ENCODE results near the gene QPCT.
A peak's percentile ranks its signal among the peaks of the same experiment; 100 is the strongest.
"Not testable (repeated sequence)": the region's sequence is repeated elsewhere in the genome, so short reads cannot be mapped to it uniquely, and the experiment has no call there.

The QPCT gene

DNA sequence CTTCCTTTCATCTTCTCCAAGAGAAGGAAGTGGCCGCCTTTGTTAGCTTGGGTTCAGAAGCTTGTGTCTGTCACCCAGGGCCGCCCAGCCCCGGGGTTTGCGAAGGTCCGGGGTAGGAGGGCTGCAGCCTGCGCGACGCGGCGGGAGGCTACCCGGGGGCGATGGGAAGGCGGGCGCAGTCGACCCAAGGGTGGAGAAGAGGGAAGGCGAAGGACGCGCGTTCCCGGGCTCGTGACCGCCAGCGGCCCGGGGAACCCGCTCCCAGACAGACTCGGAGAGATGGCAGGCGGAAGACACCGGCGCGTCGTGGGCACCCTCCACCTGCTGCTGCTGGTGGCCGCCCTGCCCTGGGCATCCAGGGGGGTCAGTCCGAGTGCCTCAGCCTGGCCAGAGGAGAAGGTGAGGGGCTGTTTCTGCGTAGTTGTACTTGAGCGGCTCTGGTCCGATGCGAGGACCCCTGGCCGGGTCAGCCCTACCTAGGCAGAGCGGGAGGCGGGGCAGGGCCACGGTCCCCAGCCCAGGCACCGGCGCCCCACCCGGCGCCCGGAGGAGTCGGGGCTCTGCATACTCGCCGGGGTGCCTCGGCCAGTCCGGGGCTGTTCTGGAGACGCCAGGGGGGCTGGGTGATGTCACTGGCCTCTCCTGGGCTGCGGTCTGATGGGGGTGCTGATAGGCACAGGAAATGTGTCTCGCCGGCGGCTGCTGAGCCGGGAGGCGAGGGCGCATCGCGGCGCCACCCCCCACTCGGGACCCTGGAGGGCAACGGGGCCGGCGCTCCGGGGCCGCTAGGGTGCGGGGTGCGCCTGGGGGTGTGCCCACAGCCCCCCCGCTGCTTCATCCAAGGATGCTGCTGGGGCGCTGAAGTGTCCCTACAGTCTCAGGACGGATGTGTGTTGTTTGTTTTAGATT, at the start of gene QPCT:
Gene QPCT, plus strand, starts transcription at position 178 of the 909 bp plus-strand sequence. Its CDS starts 102 bp downstream, at position 280.
- DNase-seq: no peak

DNA sequence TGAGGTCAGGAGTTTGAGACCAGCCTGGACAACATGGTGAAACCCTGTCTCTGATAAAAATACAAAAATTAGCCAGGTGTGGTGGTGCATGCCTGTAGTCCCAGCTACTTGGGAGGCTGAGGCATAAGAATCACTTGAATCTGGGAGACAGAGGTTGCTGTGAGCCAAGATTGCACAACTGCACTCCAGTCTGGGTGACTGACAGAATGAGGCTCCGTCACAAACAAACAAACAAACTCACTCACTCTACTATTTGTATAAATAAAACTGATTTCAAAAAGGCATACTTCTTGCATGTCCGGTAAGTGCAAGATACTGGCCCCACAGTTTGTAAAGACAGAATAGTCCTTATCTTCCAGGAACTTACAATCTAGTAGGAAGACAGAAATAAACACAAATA, 49.6 kb upstream of the QPCT start:
- not testable (repeated sequence) for DNase-seq

DNA sequence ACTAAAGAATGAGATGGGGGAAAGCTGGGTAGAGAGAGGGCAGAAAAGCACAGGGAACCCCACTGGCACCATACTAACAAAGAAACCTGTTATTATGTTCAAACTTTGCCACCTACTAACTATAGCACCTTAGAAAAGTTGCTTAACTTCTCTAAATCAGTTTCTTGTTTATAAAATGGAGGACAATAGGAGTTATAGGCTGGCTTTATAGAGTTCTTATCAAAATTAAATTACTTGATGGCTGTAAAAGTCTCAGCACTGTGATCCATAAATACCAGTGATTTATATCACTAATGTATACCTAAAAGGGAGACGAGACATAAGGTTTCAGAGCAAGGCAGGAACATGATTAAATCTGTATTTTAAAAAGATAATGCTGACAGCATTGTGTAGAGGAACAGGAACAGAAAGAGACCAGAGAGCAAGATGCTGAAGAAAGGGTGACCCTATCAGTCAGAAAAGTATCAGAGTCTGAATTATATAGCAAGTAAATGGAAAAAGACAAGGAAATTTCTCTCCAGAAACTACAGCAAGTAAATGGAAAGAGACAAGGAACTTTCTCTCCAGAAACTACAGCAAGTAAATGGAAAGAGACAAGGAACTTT, 48.9 kb upstream of the QPCT start:
- DNase-seq: no peak

DNA sequence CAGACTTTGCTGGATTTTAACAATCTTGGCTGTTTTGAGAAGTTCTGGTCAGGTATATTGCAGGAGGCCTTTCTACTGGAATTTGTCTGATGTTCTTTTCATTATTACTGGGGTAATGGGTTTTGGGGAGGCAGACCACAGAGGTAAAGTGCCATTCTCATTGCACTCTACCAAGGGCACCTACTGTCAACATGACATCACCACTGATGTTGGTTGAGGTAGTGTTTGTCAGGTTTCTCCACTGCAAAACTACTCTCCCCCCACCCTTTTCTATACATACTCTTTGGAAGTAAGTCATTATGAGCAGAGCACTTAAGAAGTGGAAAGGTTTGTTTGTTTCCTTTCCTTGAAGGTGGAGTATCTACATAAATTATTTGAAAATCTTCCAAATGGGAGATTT, 46.8 kb upstream of the QPCT start:
- DNase-seq: no peak

DNA sequence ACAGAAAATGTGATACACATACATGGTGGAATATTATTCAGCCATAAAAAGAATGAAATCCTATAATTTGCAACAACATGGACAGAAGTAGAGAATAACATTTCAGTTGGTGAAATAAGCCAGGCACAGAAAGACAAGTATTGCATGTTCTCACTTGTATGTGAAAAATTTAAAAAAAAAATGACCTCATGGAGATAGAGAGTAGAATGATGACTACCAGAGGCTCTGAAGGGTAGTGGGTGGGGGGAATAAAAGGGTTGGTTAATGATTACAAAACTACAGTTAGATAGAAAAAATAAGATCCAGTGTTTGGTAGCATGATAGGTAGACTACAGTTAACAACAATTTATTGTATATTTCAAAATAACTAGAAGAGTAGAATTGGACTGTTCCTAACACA, 44.3 kb upstream of the QPCT start:
- DNase-seq: no peak

GRCh38 chr2:37300578-37300977, 43.9 kb upstream of the QPCT start:
- no peak for DNase-seq

DNA sequence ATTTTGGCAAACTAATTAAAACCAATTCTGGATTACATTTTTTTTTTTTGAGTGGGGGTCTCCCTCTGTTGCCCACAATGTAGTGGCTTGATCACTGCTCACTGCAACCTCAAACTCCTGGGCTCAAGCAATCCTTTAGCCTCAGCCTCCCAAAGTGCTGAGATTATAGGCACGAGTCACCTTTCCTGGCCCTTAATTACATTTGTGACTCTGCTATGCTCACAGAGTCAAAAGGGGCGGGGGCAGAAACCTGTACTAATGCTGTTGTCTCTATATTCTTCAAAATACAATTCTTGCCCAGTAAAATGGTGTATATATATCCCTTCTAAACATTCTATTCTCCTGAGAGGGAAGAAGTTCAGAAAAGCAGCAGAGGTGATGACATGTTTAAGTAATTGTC, 43.0 kb upstream of the QPCT start:
- DNase-seq: no peak

GRCh38 chr2:37302701-37303252, 41.7 kb upstream of the QPCT start:
- no peak for DNase-seq

DNA sequence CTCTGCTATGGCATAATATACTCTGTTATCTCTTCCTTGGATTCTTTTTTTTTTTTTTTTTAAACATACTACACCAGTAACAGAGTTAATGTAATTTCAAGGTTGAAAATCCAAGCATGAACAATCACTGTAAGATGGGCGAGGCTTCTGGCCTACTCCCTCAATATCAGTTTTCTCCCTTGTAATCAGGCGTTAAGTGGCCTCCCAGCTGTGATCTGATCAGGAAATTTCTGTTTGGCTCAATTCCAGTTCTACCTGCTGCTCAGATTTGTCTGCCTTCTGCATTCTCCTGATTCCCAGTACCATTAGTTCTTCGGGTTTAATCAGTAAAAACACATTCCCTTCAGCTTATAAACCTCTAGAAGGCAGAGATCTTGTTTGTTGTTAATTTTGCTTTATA, 38.4 kb upstream of the QPCT start:
- DNase-seq: peak; percentile 97

DNA sequence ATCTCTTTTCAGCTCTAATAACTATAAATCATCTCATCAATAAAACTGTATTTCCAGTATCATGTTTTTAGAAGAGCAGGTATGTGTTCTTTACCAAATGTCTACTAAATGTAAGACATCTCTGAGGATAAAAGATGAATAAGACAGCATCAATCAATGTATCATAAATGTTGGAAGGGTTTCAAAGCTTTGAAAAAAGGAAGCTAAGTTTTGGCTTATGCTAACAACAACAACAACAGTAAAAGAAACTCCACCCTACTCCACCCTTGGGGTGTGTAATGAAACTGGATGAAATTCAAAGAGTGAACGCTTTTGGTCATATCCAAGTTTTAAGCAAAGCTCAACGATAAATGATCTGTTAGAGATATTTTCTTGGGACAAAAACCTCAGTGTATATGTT, 36.9 kb upstream of the QPCT start:
- DNase-seq: no peak

- no peak for DNase-seq
These were observed 29.1 kb upstream of the QPCT start for GRCh38 chr2:37315364-37315763.

DNA sequence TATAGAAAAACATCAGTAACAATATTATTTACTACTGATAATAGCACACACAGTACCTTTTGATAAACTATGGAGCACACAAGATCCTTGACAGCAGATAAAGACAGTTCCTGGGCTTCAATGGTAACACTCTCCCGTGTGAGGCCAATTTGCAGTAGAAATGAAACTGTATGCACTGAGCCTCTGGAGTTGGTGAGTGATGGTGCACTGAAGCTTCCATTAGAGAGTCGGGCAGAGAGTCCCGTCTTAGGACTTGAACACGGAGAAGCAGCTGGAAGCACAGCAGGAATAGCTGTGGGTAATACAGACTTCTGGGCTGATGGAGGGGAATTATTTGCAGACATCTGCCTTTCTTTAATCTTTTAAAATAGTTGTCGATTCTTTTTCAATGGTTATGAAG, 28.2 kb upstream of the QPCT start:
- DNase-seq: no peak

DNA sequence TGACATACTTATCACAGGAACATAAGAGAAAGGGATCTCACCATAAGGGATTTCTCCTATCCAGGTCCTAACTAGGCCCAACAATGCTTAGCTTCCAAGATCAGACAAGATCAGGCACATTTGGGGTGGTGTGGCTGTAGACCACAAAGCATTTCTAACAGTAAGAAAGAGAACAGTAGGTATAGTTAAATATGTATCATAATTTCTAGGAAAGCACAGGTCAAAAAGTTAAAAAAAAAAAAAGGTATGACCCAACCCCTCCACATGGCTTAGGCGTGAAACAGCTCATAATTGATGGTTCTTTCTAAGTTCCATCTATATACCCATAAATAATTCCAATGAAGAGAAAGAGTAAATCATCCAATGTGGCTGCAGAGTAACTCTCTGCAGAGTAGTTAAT, 26.7 kb upstream of the QPCT start:
- no peak for DNase-seq

DNA sequence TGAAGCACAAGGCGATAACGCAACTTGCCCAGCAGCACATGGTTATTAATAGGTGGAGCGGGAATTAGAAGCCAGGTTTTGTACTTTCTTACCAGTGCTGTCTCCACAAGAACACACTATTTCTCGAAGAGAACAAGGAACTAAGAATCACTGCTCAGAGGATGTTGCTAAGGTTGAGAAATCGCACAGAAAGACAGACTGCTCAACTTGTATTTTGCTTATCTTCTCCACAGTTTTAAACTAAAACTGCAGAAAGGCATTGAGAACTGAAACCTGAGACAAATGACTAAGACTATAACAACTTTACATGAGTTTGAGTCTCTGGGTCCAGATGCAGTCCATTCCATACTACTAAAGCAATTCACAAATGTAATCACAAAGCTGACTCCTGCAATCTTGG, 26.0 kb upstream of the QPCT start:
- no peak for DNase-seq

DNA sequence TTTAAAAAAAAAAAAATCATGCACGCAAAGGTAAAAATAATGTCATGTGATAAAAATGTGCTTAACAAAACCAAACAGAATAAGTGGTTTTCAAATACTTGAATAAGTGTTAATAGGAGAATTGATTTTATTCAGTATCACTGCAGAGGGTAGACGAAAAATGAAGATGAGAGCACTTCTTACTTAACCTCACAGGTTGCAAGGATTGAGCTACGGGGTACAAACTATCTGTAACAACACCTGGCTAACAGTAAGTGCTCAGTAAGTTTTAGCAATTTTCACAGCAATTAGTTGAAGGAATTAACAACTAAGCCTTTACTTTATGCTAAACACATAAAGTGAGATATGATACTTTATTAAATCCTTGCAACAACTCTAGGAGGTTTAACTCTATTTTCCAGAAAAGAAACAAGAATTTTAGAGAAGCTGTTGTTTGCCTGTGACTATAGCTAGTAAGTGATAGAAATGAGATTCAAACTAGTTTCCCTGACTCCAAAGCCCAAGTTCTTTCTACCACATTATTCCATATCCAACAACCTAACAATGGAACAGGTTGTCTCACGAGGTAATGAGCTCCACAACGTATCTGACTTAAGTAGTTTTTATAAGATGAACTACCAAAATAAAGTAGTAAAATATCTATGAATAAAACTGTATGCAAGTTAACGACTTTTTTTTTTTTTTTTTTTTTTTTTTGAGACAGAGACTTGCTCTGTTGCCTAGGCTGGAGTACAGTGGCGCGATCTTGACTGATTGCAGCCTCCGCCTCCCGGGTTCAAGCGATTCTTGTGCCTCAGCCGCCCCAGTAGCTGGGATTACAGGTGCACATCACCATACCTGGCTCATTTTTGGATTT, 24.4 kb upstream of the QPCT start:
- no peak for DNase-seq

GRCh38 chr2:37321029-37321682, 23.3 kb upstream of the QPCT start:
- no peak for DNase-seq

GRCh38 chr2:37322368-37322767, 22.1 kb upstream of the QPCT start:
- peak; percentile 14 for DNase-seq

DNA sequence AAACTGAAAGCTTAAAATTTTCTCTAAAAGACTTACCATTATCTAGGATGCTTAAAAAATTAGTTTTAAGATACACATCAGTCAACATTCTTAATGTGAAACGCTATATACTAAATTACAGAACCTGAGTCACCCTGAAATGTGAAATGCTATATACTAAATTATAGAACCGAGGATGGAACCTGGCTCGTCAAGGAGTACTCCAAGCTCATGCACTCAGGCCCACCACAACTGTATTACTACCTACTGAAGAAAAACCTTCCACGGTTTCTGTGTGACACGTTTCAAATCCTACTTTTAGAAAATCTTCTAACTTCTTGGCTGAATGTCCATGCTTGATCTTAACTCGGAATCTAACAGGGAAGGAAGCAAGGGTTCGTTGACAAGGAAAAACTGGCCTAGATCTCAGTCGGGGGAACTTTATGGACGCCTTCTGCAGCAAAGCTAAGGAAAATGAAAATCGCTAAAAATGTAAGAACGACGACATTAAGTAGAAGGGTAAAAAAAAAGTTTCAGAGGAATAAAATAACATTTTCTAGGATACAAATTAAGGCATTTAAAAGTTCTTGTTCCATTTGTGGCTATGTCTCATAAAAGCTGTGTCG, 21.2 kb upstream of the QPCT start:
- no peak for DNase-seq

DNA sequence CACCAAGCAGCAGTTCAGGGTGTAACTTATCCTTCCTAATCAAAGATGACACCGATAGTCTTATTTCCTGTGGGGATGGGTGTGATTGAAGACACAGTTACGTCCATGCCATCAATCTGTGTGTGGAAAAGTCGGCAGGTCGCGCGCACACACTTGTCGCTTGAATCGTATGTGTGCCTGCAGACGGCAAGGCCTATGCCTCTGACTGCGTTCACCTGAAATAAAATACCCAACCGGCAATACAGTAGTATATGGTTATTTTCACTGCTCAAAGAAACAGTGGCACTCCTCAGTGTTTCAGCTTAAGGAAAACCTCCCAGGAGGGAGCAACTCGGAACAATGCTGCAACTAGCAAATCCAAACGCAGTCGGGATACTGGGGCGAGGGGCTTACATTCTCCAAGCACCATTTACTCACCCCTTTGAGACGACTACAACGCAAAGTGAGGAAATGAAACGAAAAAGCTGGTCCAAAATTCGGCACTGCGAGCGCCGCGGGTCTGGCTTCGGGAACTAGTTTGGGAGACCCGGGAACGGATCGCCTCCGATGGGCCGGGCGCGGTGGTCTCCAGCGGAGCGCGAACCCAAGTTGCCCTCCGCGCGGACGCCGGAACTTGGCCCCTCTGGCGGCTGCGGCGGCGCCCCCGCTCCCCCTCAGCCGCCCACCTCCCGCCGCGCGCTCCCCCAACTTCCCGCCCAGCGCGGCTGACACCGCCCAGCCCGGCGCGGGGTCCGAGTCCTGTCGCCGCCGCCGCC, 20.5 kb upstream of the QPCT start:
- DNase-seq: peak; percentile 31

GRCh38 chr2:37324536-37324785, 20.0 kb upstream of the QPCT start:
- no peak for DNase-seq

GRCh38 chr2:37324786-37325624, 19.4 kb upstream of the QPCT start, which contains the start of gene PRKD3:
Gene PRKD3 (minus strand): TSS chr2:37324833. CDS start chr2:37316524, 8,309 bp downstream.
- peak; percentile 67 for DNase-seq
